GM19238 (cell line): ENCODE data around the gene ARHGAP32.

Source experiments
- DNase-seq: peaks from one replicate; pipeline ENCODE4 v3.0.0; 2011; ENCODE audit warnings: low spot score; ENCODE audit not compliant: insufficient read length

ARHGAP32 gene

GRCh38 chr11:129115652-129116586, 76.2 kb downstream of the ARHGAP32 start:
- DNase-seq, result no peak

GRCh38 chr11:129109701-129110100, 82.4 kb downstream of the ARHGAP32 start:
- no peak for DNase-seq

GRCh38 chr11:129106788-129107187, 85.3 kb downstream of the ARHGAP32 start:
- no peak for DNase-seq

- DNase-seq, result no peak
Measured at GRCh38 chr11:129102756-129103155, 89.4 kb downstream of the ARHGAP32 start.

GRCh38 chr11:129102225-129102624, 89.9 kb downstream of the ARHGAP32 start:
- DNase-seq, result no peak

GRCh38 chr11:129093283-129093682, 98.8 kb downstream of the ARHGAP32 start:
- DNase-seq, result no peak

- DNase-seq, result no peak
Measured at GRCh38 chr11:129090056-129090455, 102.1 kb downstream of the ARHGAP32 start.

- no peak for DNase-seq
Measured at GRCh38 chr11:129089279-129089678, 102.8 kb downstream of the ARHGAP32 start.

- no peak for DNase-seq
Measured at GRCh38 chr11:129086976-129087375, 105.1 kb downstream of the ARHGAP32 start.

GRCh38 chr11:129077191-129077590, 114.9 kb downstream of the ARHGAP32 start:
- DNase-seq, result no peak

- no peak for DNase-seq
Measured at GRCh38 chr11:129075757-129076156, 116.4 kb downstream of the ARHGAP32 start.

- DNase-seq, result no peak
Measured at GRCh38 chr11:129067454-129067853, 124.7 kb downstream of the ARHGAP32 start.

- DNase-seq, result no peak
Measured at GRCh38 chr11:129066229-129066628, 125.9 kb downstream of the ARHGAP32 start.

- DNase-seq, result no peak
Measured at GRCh38 chr11:129063118-129063517, 129.0 kb downstream of the ARHGAP32 start.

- no peak for DNase-seq
Measured at GRCh38 chr11:129061492-129062230, 130.5 kb downstream of the ARHGAP32 start.

GRCh38 chr11:129056916-129057315, 135.2 kb downstream of the ARHGAP32 start:
- no peak for DNase-seq

- no peak for DNase-seq
Measured at GRCh38 chr11:129055196-129055595, 136.9 kb downstream of the ARHGAP32 start.

- DNase-seq, result no peak
Measured at GRCh38 chr11:129048911-129049310, 143.2 kb downstream of the ARHGAP32 start.

- DNase-seq, result no peak
Measured at GRCh38 chr11:129045150-129045549, 147.0 kb downstream of the ARHGAP32 start.

- DNase-seq, result no peak
Measured at GRCh38 chr11:129042503-129042902, 149.6 kb downstream of the ARHGAP32 start.

- DNase-seq, result no peak
Measured at GRCh38 chr11:129041611-129042018, 150.5 kb downstream of the ARHGAP32 start.

- no peak for DNase-seq
Measured at GRCh38 chr11:129040934-129041333, 151.2 kb downstream of the ARHGAP32 start.
